Measurements from ENCODE around the gene MB.

MB gene

GRCh38 chr22:35577799-35578659 is 39.1 kb downstream of the MB start:
- DNase-seq (ENCODE audit: low read depth), result no peak
- no peak overlapping the region for H3K4me3 ChIP-seq (ENCODE audit: low read depth, low read length)
- no peak for TF ChIP-seq CTCF (IDR thresholded peaks at IDR 0.05; ENCODE audit: control insufficient read depth, extremely low read depth, insufficient read depth)

GRCh38 chr22:35576671-35577070 is 40.5 kb downstream of the MB start:
- DNase-seq (ENCODE audit: low read depth), result no peak
- H3K4me3 ChIP-seq (ENCODE audit: low read depth, low read length), result no peak overlapping the region
- TF ChIP-seq CTCF (IDR thresholded peaks at IDR 0.05; ENCODE audit: control insufficient read depth, extremely low read depth, insufficient read depth), result no peak

GRCh38 chr22:35575116-35575748 is 41.9 kb downstream of the MB start:
- no peak for TF ChIP-seq CTCF (IDR thresholded peaks at IDR 0.05; ENCODE audit: control insufficient read depth, extremely low read depth, insufficient read depth)
- no peak overlapping the region for H3K4me3 ChIP-seq (ENCODE audit: low read depth, low read length)
- DNase-seq (ENCODE audit: low read depth), result no peak

GRCh38 chr22:35572556-35572955 is 44.6 kb downstream of the MB start:
- H3K4me3 ChIP-seq (ENCODE audit: low read depth, low read length), result no peak overlapping the region
- DNase-seq (ENCODE audit: low read depth), result no peak
- no peak for TF ChIP-seq CTCF (IDR thresholded peaks at IDR 0.05; ENCODE audit: control insufficient read depth, extremely low read depth, insufficient read depth)

- no peak overlapping the region for H3K4me3 ChIP-seq (ENCODE audit: low read depth, low read length)
- TF ChIP-seq CTCF (IDR thresholded peaks at IDR 0.05; ENCODE audit: control insufficient read depth, extremely low read depth, insufficient read depth), result no peak
- no peak for DNase-seq (ENCODE audit: low read depth)
These were observed 46.4 kb downstream of the MB start for GRCh38 chr22:35570686-35571194.

GRCh38 chr22:35569916-35570315 is 47.2 kb downstream of the MB start:
- no peak for TF ChIP-seq CTCF (IDR thresholded peaks at IDR 0.05; ENCODE audit: control insufficient read depth, extremely low read depth, insufficient read depth)
- DNase-seq (ENCODE audit: low read depth), result no peak
- no peak overlapping the region for H3K4me3 ChIP-seq (ENCODE audit: low read depth, low read length)
